Activated CD4-positive, alpha-beta T cell treated with anti-CD3 and anti-CD28 coated beads, Interleukin-2, amount 10 ng/mL, durations not matched to agents 7 days and 5 days (primary cell): ENCODE measurements around the gene OGFOD2. TPM values are rescaled to one million over a fixed set of nuclear protein-coding genes. Genes with fewer than 3 reads are reported as not detected.
A peak's percentile ranks its signal among the peaks of the same experiment; 100 is the strongest.
"Not testable (repeated sequence)": the region's sequence is repeated elsewhere in the genome, so short reads cannot be mapped to it uniquely, and the experiment has no call there.

ENCODE experiments used
- CTCF ChIA-PET: fragments of 350-600 bp; sonication (Branson Sonifier 250); formaldehyde crosslinking; loops from one replicate; lab custom pipeline; 2021; ENCODE audit warnings: antibody characterized with exemption; lab: Charles Lee
- POLR2A ChIA-PET: fragments of 350-600 bp; sonication (Branson Sonifier 250); formaldehyde crosslinking; loops from one replicate; lab custom pipeline; 2021; ENCODE audit warnings: antibody characterized with exemption; lab: Charles Lee
- DNase-seq: peaks from one replicate; pipeline ENCODE4 v3.0.0-alpha.2; 2020
- H3K27ac Mint-ChIP-seq: one replicate; pipeline ENCODE4 v1.8.0; 2021; ENCODE audit warnings: mild to moderate bottlenecking, moderate library complexity, mixed read lengths
- H3K27me3 Mint-ChIP-seq: one replicate; pipeline ENCODE4 v1.8.0; 2021; ENCODE audit warnings: mixed read lengths
- H3K36me3 Mint-ChIP-seq: one replicate; pipeline ENCODE4 v1.8.0; 2021; ENCODE audit warnings: low read depth, mixed read lengths
- H3K4me1 Mint-ChIP-seq: one replicate; pipeline ENCODE4 v1.8.0; 2021; ENCODE audit warnings: mixed read lengths
- H3K4me3 Mint-ChIP-seq: one replicate; pipeline ENCODE4 v1.8.0; 2021; ENCODE audit warnings: mild to moderate bottlenecking, moderate library complexity, mixed read lengths
- H3K9me3 Mint-ChIP-seq: one replicate; pipeline ENCODE4 v1.8.0; 2021; ENCODE audit warnings: mixed read lengths
- total RNA-seq, 2 experiments: library from RNA; stranded (reverse); gene quantifications; one replicate each; pipeline ENCODE4 v1.2.3, GENCODE V29; 2021

OGFOD2 gene
- 10 to 100 TPM; 25.3 to 25.9 TPM for total RNA-seq

DNA sequence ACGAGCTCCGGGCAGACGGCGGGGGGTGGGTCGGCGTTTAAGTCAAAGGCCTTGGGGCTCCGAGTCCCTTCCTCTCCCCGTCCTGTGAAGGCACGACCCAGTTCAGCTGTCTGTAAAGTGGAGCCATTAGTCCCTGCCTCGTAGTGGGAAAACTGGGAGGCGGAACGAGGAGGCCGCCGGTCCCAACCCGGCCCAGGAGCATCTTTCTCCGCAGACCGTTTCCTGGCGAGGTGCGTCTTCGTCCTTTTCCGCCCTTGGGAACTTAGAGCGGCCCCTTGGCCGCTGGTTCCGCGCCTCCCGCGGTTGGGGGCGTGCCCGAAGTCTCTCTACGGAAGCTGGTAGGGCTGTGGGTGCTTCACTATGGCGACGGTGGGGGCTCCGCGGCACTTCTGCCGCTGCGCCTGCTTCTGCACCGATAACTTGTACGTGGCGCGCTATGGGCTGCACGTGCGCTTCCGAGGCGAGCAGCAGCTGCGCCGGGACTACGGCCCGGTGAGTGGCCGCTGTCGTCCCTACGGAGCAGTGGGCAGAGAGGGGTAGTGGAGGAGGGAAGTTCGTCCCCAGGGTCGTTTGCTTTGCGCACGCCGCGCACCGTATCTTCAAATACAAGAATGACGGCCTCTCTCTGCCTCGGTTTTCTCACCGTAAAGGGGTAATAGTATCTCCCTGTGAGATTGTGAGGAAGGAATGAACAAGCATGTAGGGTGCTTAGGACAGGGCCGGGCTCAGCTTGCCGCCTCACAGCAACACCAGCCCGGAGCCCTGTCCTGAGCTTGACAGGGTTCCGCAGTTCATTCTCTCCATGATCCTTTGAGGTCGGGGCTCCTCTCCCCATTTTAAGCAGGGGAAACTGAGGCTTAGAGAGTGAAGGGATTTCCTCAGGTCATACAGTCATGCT lies at the start of gene OGFOD2:
OGFOD2 (plus strand) TSS at position 353 of the 898 bp plus-strand sequence; CDS start at position 361, 8 bp downstream.
- ChIA-PET CTCF (interaction anchor here (1.0 to 2.0 kb wide), 6 partner anchors 11 to 263 kb away, joined by 3 to 7 read pairs (median 4); no protein-coding TSS in a partner anchor), POLR2A (interaction anchor here (1.1 to 1.8 kb wide), 2 partner anchors 257 to 258 kb away, joined by 5 to 8 read pairs; partner anchors contain the start of genes MPHOSPH9 and MTRFR)
- DNase-seq = peak; percentile 95
- Mint-ChIP-seq H3K27me3 (no peaks in the 10 kb centered on the region), H3K4me3 (peak within 1 kb of the TSS; percentile 98), H3K4me1 (peaks cover 38% of the 10 kb centered on the region), H3K9me3 (no peaks in the 10 kb centered on the region), H3K27ac (peak within 1 kb of the TSS; percentile 100), H3K36me3 (peaks cover 2% of the 10 kb centered on the region)

DNA sequence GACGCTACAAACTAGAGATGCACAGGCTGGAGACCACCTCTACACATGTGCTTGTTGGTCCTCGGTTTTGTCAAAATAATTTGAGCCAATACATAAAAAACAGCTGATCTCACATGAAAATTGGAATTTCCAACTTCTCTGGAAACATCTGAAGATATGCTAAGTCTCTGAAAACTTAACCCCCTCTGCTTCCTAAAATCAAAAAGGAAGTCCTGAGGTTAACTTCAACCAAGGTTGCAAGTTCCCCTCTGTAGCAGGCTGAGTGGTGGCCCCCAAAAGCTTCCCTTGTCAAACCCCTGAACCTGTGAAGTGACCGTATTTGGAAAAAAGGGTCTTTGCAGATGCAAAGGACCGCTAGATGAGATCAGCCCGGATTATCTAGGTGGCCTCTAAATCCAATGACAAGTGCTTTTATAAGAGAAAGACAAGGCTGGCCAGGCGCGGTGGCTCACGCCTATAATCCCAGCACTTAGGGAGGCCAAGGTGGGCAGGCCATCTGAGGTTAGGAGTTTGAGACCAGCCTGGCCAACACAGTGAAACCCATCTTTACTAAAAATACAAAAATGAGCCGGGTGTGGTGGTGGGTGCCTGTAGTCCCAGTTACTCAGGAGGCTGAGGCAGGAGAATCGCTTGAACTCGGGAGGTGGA lies 47.2 kb upstream of the OGFOD2 start:
- Mint-ChIP-seq H3K27me3 (no peaks in the 10 kb centered on the region), H3K4me1 (peaks cover 9% of the 10 kb centered on the region), H3K9me3 (no peaks in the 10 kb centered on the region), H3K27ac (no peak overlapping the region), H3K4me3 (no peak overlapping the region), H3K36me3 (no peaks in the 10 kb centered on the region)
- CTCF ChIA-PET = no interaction called here
- POLR2A ChIA-PET = no interaction called here
- DNase-seq = no peak

DNA sequence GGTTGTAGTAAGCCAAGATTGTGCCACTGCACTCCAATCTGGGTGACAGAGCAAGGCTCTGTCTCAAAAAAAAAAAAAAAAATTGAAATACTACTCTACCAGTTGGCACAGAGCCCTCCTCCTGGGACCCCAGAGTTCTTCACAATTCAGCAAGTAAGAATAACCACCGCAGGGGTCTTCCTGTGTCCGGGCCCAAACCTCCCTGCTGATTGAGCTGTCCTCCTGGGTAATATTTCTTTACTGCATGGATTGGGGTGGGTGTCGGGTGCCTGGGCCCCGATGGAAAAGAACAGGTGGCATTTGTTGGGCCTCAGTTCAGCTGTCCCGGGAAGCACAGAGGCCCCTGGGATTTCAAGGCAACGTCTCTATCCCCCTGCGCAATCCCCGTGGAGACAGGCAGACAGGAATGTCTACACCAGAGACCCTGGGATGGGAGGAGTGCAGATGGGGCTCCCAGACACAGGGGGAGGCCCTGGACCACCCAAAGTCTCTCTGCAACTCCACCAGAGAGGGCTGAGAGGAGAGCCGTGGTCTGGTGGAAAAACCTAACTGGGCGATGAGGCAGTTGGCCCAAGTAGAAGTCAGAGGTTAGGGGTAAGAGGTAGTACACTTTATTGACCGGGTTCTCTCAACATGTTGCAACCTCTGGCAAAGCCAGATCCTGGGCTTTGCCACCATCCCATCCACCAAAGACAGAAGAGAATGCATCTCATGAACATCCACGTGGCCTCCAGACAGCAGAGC lies 46.5 kb upstream of the OGFOD2 start:
- Mint-ChIP-seq H3K4me3 (no peak overlapping the region), H3K9me3 (no peaks in the 10 kb centered on the region), H3K27me3 (no peaks in the 10 kb centered on the region), H3K4me1 (peaks cover 9% of the 10 kb centered on the region), H3K36me3 (no peaks in the 10 kb centered on the region), H3K27ac (peak overlapping the region; percentile 62)
- ChIA-PET CTCF (no interaction called here), POLR2A (no interaction called here)
- no peak for DNase-seq

DNA sequence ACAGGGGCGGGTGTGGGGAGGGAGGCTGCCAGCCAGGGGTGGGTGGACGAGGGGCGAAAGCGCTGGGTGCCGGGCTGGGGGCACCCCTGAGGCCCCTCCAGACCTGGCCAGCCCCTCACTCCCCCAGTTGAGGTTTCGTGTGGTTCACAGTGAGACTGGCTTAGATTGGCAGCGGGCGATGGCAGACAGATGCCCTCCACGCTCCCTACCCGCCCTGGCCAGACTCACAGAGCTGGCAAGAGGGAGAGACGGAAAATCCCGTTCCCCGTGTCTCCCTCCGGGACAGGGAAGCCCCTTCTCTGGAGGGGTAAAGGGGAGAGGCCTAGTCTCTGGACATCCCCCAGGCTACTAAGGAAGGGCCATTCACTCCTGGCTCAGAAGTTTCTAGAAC lies 45.9 kb upstream of the OGFOD2 start:
- Mint-ChIP-seq H3K36me3 (no peaks in the 10 kb centered on the region), H3K27me3 (no peaks in the 10 kb centered on the region), H3K27ac (no peak overlapping the region), H3K4me1 (peaks cover 9% of the 10 kb centered on the region), H3K9me3 (no peaks in the 10 kb centered on the region), H3K4me3 (no peak overlapping the region)
- POLR2A ChIA-PET = no interaction called here
- CTCF ChIA-PET = interaction anchor here (0.6 kb wide), 1 partner anchor 24 kb away, joined by 3 read pairs; no protein-coding TSS in a partner anchor
- DNase-seq = no peak

DNA sequence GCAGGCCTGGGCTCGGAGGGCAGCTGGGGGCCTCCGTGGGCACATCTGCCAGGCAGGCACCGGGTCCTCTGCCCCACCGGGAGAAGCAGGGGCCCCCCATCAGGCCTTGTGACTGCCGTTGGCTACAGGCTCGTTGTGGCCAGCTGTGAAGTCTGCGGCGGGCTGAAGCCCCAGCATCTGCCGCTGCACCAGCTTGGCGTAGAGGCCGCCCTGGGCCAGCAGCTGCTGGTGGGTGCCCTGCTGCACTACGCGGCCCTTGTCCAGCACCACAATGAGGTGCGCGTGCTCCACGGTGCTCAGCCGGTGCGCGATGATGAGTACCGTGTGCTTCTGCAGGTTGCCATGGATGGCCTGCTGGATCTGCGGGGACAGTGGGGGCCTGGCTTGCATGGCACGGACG lies 45.2 kb upstream of the OGFOD2 start:
- H3K9me3 Mint-ChIP-seq = no peaks in the 10 kb centered on the region
- H3K36me3 Mint-ChIP-seq = no peaks in the 10 kb centered on the region
- ChIA-PET CTCF (interaction anchor here (0.6 to 1.4 kb wide), 4 partner anchors 23 to 1105 kb away, joined by 3 to 7 read pairs (median 4); no protein-coding TSS in a partner anchor), POLR2A (no interaction called here)
- H3K4me3 Mint-ChIP-seq = no peak overlapping the region
- no peaks in the 10 kb centered on the region for H3K27me3 Mint-ChIP-seq
- DNase-seq = no peak
- H3K27ac Mint-ChIP-seq = no peak overlapping the region
- H3K4me1 Mint-ChIP-seq = peaks cover 9% of the 10 kb centered on the region

DNA sequence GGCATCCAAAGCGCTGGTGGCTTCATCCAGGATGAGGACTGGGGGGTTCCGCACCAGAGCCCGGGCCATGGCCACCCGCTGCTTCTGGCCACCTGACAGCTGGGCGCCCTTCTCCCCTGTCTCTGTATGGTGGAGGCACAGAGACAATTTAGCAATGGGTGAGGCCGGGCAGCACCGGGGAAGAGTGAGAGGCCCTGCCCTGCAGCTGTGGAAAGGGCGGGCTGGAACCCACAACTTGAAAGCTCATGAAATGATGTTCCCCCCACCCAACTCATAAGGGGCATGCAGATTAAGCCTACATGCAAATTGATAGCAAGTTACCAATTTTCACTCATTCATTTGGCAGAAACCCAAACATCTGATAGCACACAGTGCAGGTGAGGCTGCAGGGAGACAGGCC lies 42.8 kb upstream of the OGFOD2 start:
- CTCF ChIA-PET = no interaction called here
- H3K36me3 Mint-ChIP-seq = no peaks in the 10 kb centered on the region

DNA sequence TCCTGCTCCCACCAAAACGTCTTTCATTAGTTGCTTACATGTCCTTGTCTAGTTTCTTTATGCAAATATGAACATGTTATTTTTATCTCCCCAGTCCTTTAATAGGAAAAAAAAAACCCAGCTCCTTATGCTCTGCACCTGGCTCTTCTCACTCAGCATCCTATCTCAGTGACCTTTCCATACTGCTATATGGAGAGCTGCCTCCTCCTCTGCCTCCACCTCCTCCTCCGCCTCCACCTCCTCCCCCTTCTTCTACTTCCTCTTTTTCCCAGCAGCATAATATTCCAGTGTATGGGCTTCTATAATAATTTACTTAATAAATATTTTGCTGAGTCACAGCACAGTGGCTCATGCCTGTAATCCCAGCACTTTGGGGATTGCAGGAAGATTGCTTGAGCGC lies 40.3 kb upstream of the OGFOD2 start:
- H3K4me1 Mint-ChIP-seq = no peaks in the 10 kb centered on the region
- ChIA-PET POLR2A (no interaction called here), CTCF (interaction anchor here (0.7 kb wide), 1 partner anchor 37 kb away, joined by 4 read pairs; no protein-coding TSS in a partner anchor)
- no peak overlapping the region for H3K4me3 Mint-ChIP-seq
- no peaks in the 10 kb centered on the region for H3K9me3 Mint-ChIP-seq
- no peak for DNase-seq
- H3K27me3 Mint-ChIP-seq = no peaks in the 10 kb centered on the region
- no peak overlapping the region for H3K27ac Mint-ChIP-seq
- no peaks in the 10 kb centered on the region for H3K36me3 Mint-ChIP-seq

More for the DNA sequence above, 42.8 kb upstream of the OGFOD2 start:
- POLR2A ChIA-PET = no interaction called here
- H3K4me1 Mint-ChIP-seq = peaks cover 7% of the 10 kb centered on the region
- H3K27ac Mint-ChIP-seq = no peak overlapping the region
- H3K4me3 Mint-ChIP-seq = no peak overlapping the region
- no peak for DNase-seq
- H3K9me3 Mint-ChIP-seq = no peaks in the 10 kb centered on the region
- no peaks in the 10 kb centered on the region for H3K27me3 Mint-ChIP-seq

DNA sequence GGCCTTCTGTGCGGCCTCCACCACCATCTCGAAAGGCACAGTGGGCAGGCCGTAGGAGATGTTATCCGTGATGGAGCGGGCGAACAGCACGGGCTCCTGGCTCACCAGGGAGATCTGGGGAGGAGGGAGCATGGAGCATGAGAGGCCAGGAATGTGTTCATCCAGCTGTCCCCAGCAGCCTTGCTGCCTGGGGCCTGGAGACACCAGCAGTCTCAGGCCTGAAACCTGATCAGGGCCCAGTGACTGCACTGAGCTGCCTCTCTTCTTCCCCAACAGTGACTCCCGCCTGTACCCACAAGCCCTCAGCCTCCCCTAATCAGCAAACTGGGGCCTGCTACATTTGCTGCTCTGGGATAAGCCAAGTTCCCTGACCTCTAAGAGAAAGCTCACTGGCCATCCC lies 39.7 kb upstream of the OGFOD2 start:
- Mint-ChIP-seq H3K4me1 (no peaks in the 10 kb centered on the region), H3K9me3 (no peaks in the 10 kb centered on the region), H3K36me3 (no peaks in the 10 kb centered on the region), H3K27ac (no peak overlapping the region), H3K27me3 (no peaks in the 10 kb centered on the region), H3K4me3 (no peak overlapping the region)
- CTCF ChIA-PET = no interaction called here
- POLR2A ChIA-PET = no interaction called here
- no peak for DNase-seq

DNA sequence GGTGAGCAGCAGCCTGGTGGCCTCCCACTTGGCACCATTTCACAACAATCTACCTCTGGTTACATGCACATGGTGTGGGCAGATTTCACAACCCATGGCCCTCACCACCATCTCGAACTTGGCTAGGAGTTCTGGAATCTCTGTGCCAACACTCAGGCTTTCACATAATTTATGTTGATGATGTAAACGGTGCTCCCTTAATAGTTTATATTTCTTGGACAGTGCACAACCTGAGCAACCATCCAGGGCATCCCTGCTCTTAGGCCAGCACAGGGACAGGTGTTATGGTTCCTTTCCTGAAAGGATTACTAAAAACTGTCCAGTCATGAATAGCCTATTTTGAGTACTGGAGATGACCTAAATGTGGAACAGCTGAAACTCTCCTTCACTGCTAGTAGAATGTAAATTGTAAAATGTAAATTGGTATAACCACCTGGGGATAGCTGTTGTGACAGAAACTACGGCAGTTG lies 37.4 kb upstream of the OGFOD2 start:
- Mint-ChIP-seq H3K27me3 (no peaks in the 10 kb centered on the region), H3K4me1 (peaks cover 1% of the 10 kb centered on the region), H3K36me3 (no peaks in the 10 kb centered on the region), H3K27ac (no peak overlapping the region), H3K4me3 (no peak overlapping the region), H3K9me3 (no peaks in the 10 kb centered on the region)
- ChIA-PET CTCF (interaction anchor here (0.6 kb wide), 1 partner anchor 15 kb away, joined by 4 read pairs; no protein-coding TSS in a partner anchor), POLR2A (no interaction called here)
- DNase-seq = no peak

DNA sequence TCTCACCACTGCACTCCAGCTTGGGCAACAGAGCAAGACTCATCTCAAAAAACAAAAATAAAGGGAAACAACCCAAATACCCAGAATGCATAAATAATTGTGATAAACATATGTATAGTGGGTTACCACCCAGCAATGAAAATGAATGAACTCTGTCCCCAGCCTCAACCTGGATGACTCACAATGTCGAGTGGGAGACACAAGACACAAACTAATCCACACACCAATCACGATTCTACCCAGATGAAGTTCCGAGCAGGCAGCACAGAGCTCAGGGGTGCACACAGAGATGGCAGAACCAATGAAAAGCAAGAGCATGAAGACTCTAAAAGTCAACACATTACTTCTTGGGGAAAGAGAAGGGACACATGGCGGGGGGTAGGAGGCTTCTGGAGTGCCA lies 35.9 kb upstream of the OGFOD2 start:
- no peak overlapping the region for H3K4me3 Mint-ChIP-seq
- peaks cover 10% of the 10 kb centered on the region for H3K4me1 Mint-ChIP-seq
- H3K27ac Mint-ChIP-seq = no peak overlapping the region
- no peaks in the 10 kb centered on the region for H3K27me3 Mint-ChIP-seq
- H3K36me3 Mint-ChIP-seq = no peaks in the 10 kb centered on the region
- no peak for DNase-seq
- no peaks in the 10 kb centered on the region for H3K9me3 Mint-ChIP-seq
- POLR2A ChIA-PET = no interaction called here
- CTCF ChIA-PET = interaction anchor here (0.9 to 1.5 kb wide), 2 partner anchors 47 to 53 kb away, joined by 3 to 4 read pairs; no protein-coding TSS in a partner anchor

DNA sequence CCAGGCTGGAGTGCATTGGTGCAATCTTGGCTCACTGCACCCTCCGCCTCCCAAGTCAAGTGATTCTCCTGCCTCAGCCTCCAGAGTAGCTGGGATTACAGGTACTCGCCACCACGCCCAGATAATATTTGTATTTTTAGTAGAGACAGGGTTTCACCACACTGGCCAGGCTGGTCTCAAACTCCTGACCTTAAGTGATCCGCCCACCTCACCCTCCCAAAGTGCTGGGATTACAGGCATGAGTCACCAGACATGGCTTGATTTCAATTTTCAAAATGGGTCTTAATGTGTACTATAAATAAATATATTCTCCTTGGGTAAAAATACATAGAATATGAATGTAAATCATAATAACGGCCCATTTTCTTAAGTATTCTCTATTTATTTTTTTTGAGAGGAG lies 33.7 kb upstream of the OGFOD2 start:
- H3K9me3 Mint-ChIP-seq, DNase-seq, POLR2A ChIA-PET, H3K27me3 Mint-ChIP-seq, H3K27ac Mint-ChIP-seq, H3K36me3 Mint-ChIP-seq, H3K4me3 Mint-ChIP-seq: not testable (repeated sequence)
- CTCF ChIA-PET = interaction anchor here (1.6 kb wide), 1 partner anchor 80 kb away, joined by 4 read pairs; no protein-coding TSS in a partner anchor
- peaks cover 16% of the 10 kb centered on the region for H3K4me1 Mint-ChIP-seq

DNA sequence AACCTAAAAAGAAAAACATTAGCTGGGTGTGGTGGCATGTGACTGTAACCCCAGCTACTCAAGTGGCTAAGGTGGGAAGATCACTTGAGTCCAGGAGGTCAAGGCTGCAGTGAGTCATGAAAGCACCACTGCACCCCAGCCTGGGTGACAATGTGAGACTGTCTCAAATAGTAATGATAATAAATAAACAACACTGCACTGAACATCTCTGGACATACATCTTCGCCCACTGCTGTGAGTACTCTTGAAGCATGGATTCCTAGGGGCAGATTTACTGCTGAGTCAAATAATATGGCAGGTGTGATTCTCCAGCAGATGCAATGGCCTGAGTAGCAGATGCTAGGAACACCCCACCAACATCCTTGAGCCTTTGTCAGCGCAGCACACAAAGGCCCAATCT lies 32.4 kb upstream of the OGFOD2 start:
- Mint-ChIP-seq H3K9me3 (no peaks in the 10 kb centered on the region), H3K27me3 (peaks cover 2% of the 10 kb centered on the region), H3K4me1 (peaks cover 29% of the 10 kb centered on the region), H3K36me3 (no peaks in the 10 kb centered on the region), H3K27ac (no peak overlapping the region), H3K4me3 (no peak overlapping the region)
- CTCF ChIA-PET = interaction anchor here (0.6 to 1.6 kb wide), 4 partner anchors 9 to 82 kb away, joined by 3 to 4 read pairs (median 3); no protein-coding TSS in a partner anchor
- DNase-seq = no peak
- POLR2A ChIA-PET = no interaction called here
